Skeletal muscle satellite cell (primary cell): ENCODE data around the gene HSPB6.

Experiments used
- H3K27me3 ChIP-seq: 2 replicates; pipeline ENCODE4 v1.7.0; 2013; ENCODE audit warnings: low read length; ENCODE audit not compliant: control insufficient read depth, insufficient read depth
- H3K36me3 ChIP-seq: 2 replicates; pipeline ENCODE4 v1.7.0; 2013; ENCODE audit warnings: mild to moderate bottlenecking, control low read depth, low read length; ENCODE audit not compliant: insufficient read depth
- H3K4me1 ChIP-seq: 2 replicates; pipeline ENCODE4 v1.7.0; 2013; ENCODE audit warnings: low read length; ENCODE audit not compliant: control insufficient read depth, insufficient read depth
- H3K4me2 ChIP-seq: 2 replicates; pipeline ENCODE4 v1.7.0; 2013; ENCODE audit warnings: mild to moderate bottlenecking, low read length
- H3K4me3 ChIP-seq: 2 replicates; pipeline ENCODE4 v1.7.0; 2013; ENCODE audit warnings: low read length
- H3K9ac ChIP-seq: 2 replicates; pipeline ENCODE4 v1.7.0; 2013; ENCODE audit warnings: mild to moderate bottlenecking, low read depth, low read length, moderate library complexity
- H3K9me3 ChIP-seq: replicated peaks from 2 replicates; pipeline ENCODE4 v1.7.0; 2013; ENCODE audit warnings: mild to moderate bottlenecking, control low read depth, low read length

Gene HSPB6

GRCh38 chr19:35783469-35784434 lies 26.9 kb upstream of the HSPB6 start:
- H3K9me3 ChIP-seq: no peaks in the 10 kb centered on the region
- H3K9ac ChIP-seq: no peak overlapping the region
- H3K4me3 ChIP-seq: no peak overlapping the region
- peaks cover 3% of the 10 kb centered on the region for H3K36me3 ChIP-seq
- H3K4me1 ChIP-seq: no peaks in the 10 kb centered on the region
- H3K27me3 ChIP-seq: no peaks in the 10 kb centered on the region
- no peak overlapping the region for H3K4me2 ChIP-seq

GRCh38 chr19:35782589-35782988 lies 25.8 kb upstream of the HSPB6 start:
- no peaks in the 10 kb centered on the region for H3K27me3 ChIP-seq
- no peak overlapping the region for H3K4me2 ChIP-seq
- no peak overlapping the region for H3K9ac ChIP-seq
- no peaks in the 10 kb centered on the region for H3K9me3 ChIP-seq
- no peaks in the 10 kb centered on the region for H3K4me1 ChIP-seq
- H3K4me3 ChIP-seq: no peak overlapping the region
- peaks cover 3% of the 10 kb centered on the region for H3K36me3 ChIP-seq

- Histone ChIP-seq H3K4me3 (no peak overlapping the region), H3K9ac (no peak overlapping the region), H3K4me2 (no peak overlapping the region), H3K9me3 (no peaks in the 10 kb centered on the region), H3K4me1 (no peaks in the 10 kb centered on the region), H3K27me3 (no peaks in the 10 kb centered on the region), H3K36me3 (peaks cover 3% of the 10 kb centered on the region)
Measured at GRCh38 chr19:35781650-35782049, 24.8 kb upstream of the HSPB6 start.

GRCh38 chr19:35780717-35781116 lies 23.9 kb upstream of the HSPB6 start:
- Histone ChIP-seq H3K36me3 (peaks cover 3% of the 10 kb centered on the region), H3K9me3 (no peaks in the 10 kb centered on the region)

GRCh38 chr19:35780058-35780457 lies 23.2 kb upstream of the HSPB6 start:
- H3K4me3 ChIP-seq: no peak overlapping the region
- H3K4me1 ChIP-seq: peaks cover 4% of the 10 kb centered on the region
- no peak overlapping the region for H3K9ac ChIP-seq
- H3K9me3 ChIP-seq: no peaks in the 10 kb centered on the region
- H3K36me3 ChIP-seq: peaks cover 3% of the 10 kb centered on the region
- no peak overlapping the region for H3K4me2 ChIP-seq
- no peaks in the 10 kb centered on the region for H3K27me3 ChIP-seq

More at GRCh38 chr19:35780717-35781116, 23.9 kb upstream of the HSPB6 start:
- Histone ChIP-seq H3K4me2 (no peak overlapping the region), H3K4me3 (no peak overlapping the region), H3K4me1 (peaks cover 4% of the 10 kb centered on the region), H3K9ac (no peak overlapping the region), H3K27me3 (no peaks in the 10 kb centered on the region)

- Histone ChIP-seq H3K27me3 (no peaks in the 10 kb centered on the region), H3K9ac (no peak overlapping the region), H3K4me2 (no peak overlapping the region), H3K4me3 (no peak overlapping the region), H3K36me3 (peaks cover 3% of the 10 kb centered on the region), H3K9me3 (no peaks in the 10 kb centered on the region), H3K4me1 (peaks cover 9% of the 10 kb centered on the region)
Measured at GRCh38 chr19:35779033-35779432, 22.2 kb upstream of the HSPB6 start.

- Histone ChIP-seq H3K4me2 (no peak overlapping the region), H3K36me3 (peaks cover 3% of the 10 kb centered on the region), H3K9me3 (no peaks in the 10 kb centered on the region), H3K9ac (no peak overlapping the region), H3K4me1 (peaks cover 9% of the 10 kb centered on the region), H3K4me3 (no peak overlapping the region), H3K27me3 (no peaks in the 10 kb centered on the region)
Measured at GRCh38 chr19:35777961-35778360, 21.1 kb upstream of the HSPB6 start.

- peaks cover 9% of the 10 kb centered on the region for H3K4me1 ChIP-seq
- no peak overlapping the region for H3K9ac ChIP-seq
- peaks cover 3% of the 10 kb centered on the region for H3K36me3 ChIP-seq
- H3K9me3 ChIP-seq: no peaks in the 10 kb centered on the region
- no peak overlapping the region for H3K4me2 ChIP-seq
- no peaks in the 10 kb centered on the region for H3K27me3 ChIP-seq
- H3K4me3 ChIP-seq: no peak overlapping the region
Measured at GRCh38 chr19:35777086-35777841, 20.4 kb upstream of the HSPB6 start.

GRCh38 chr19:35776102-35776788 lies 19.4 kb upstream of the HSPB6 start:
- H3K9ac ChIP-seq: peak overlapping the region; percentile 79
- peak overlapping the region; percentile 78 for H3K4me3 ChIP-seq

GRCh38 chr19:35775298-35776101 lies 18.7 kb upstream of the HSPB6 start, which contains the start of gene ARHGAP33:
TSS of gene ARHGAP33 (plus strand) at chr19:35775564. CDS start at chr19:35775659, 95 bp downstream.
- peak within 1 kb of the TSS; percentile 79 for H3K9ac ChIP-seq
- H3K36me3 ChIP-seq: peaks cover 3% of the 10 kb centered on the region
- peak within 1 kb of the TSS; percentile 89 for H3K4me2 ChIP-seq
- H3K4me3 ChIP-seq: peak within 1 kb of the TSS; percentile 78
- H3K27me3 ChIP-seq: no peaks in the 10 kb centered on the region
- peaks cover 9% of the 10 kb centered on the region for H3K4me1 ChIP-seq
- H3K9me3 ChIP-seq: no peaks in the 10 kb centered on the region

More at GRCh38 chr19:35776102-35776788, 19.4 kb upstream of the HSPB6 start:
- Histone ChIP-seq H3K36me3 (peaks cover 3% of the 10 kb centered on the region), H3K4me2 (peak overlapping the region; percentile 89), H3K9me3 (no peaks in the 10 kb centered on the region), H3K27me3 (no peaks in the 10 kb centered on the region), H3K4me1 (peaks cover 9% of the 10 kb centered on the region)
